Activated gamma-delta T cell (primary cell): Measurements from ENCODE around the gene RUNX2.

Source experiments
- DNase-seq: peaks from one replicate; lab custom pipeline; 2025; lab: John Stamatoyannopoulos, UW

RUNX2 gene

GRCh38 chr6:45590696-45591184 lies 262.6 kb downstream of the RUNX2 start:
- DNase-seq, result no peak

GRCh38 chr6:45591306-45591705 lies 263.2 kb downstream of the RUNX2 start:
- DNase-seq, result no peak

GRCh38 chr6:45591890-45592289 lies 263.8 kb downstream of the RUNX2 start:
- no peak for DNase-seq

- no peak for DNase-seq
Observed at GRCh38 chr6:45592991-45593390, 264.9 kb downstream of the RUNX2 start.

GRCh38 chr6:45595010-45595851 lies 267.1 kb downstream of the RUNX2 start:
- no peak for DNase-seq

DNA sequence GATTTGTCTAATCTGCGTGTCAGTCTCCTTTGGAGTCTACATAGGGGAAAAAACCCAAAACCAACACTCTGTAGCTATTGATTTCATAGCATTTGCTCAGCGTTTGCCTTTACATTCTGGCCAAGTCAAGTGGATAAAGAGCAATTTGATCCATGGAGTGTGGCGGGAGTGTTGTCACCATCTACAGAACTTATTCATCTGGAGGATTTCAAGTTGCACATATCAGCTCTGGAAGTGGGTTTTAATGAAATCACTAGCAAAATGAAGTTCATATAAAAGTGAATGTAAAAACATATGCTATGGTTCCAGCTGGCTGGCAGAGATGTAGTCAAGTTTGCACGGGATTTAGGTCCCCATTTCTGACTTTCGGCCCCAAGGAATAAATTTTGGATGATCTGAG lies 269.3 kb downstream of the RUNX2 start:
- DNase-seq, result no peak

DNA sequence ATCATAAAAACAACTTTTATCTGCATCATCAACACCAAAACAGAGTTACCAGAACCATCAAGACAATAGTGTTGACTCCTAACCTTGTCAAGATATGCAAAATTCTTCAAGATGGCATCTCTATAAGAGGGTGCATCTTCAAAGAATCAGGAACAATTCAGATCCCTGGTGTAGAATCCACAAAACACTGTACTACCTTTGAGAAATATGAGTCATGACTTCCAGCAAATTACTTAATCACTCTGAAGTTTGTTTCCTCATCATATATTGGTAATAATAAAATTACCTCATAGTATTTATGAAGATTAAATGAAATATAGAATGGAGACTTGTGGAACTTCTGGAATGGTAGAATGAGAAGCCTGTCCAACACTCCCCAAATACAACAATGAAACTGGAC lies 270.9 kb downstream of the RUNX2 start:
- no peak for DNase-seq

- DNase-seq, result no peak
Observed at GRCh38 chr6:45605971-45606370, 277.8 kb downstream of the RUNX2 start.

- no peak for DNase-seq
Observed at GRCh38 chr6:45606831-45607400, 278.8 kb downstream of the RUNX2 start.

GRCh38 chr6:45607798-45608197 lies 279.7 kb downstream of the RUNX2 start:
- DNase-seq, result no peak

DNA sequence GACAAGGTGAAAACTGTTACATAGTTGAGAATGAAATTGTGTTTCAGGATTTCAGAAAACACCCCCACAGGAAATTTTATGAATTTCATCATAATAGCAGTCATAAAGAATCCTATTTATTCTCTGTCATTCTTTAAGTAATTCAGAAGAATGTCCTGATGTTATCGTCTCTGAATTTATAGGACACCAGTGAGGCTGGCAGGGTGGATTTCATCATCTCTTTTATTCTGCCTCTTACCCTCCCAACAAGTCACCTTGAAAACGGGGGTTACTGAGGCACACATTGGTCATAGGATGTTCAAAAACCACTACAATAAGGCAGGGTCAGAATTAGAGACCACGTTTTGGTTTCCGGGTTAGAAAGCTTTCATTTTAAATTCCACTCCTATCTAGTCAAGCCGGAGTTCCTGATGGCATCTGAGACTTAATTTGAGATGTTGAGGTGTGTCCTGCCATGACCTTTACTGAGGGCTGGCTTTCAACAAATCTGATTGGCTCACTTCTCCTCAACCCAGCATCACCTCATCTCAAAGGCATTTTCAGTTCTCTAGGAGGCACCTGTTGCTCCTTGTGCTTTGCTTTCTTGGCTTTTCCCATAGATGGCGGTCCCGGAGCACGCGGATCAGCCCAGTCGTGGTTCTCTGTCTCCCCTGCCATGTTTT lies 280.3 kb downstream of the RUNX2 start:
- no peak for DNase-seq

DNA sequence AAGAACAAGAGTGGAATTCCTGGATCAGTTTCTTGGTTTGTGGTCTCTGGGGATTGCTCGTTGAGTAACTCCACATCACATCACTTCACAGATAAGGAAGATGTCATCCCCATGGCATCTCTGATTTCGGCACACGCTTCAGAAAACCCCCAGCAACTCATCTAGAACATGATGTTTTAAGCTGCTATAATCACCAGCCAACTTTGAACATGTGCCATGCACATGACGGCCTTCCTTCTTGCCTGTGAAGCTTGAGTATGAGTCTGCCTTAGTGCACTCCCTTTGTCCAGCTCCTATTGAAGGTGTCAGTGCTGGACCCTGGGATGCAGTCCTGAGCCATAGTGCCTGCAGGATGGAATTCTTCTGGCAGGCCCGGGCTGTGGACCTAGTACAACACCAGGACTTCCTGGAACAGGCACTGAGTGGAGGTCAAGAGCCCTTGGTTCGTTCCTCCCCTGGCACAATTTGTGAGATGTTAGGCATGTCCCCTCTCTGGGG lies 281.1 kb downstream of the RUNX2 start:
- no peak for DNase-seq

GRCh38 chr6:45610374-45610773 lies 282.2 kb downstream of the RUNX2 start:
- DNase-seq, result no peak

GRCh38 chr6:45610832-45611231 lies 282.7 kb downstream of the RUNX2 start:
- DNase-seq, result no peak

DNA sequence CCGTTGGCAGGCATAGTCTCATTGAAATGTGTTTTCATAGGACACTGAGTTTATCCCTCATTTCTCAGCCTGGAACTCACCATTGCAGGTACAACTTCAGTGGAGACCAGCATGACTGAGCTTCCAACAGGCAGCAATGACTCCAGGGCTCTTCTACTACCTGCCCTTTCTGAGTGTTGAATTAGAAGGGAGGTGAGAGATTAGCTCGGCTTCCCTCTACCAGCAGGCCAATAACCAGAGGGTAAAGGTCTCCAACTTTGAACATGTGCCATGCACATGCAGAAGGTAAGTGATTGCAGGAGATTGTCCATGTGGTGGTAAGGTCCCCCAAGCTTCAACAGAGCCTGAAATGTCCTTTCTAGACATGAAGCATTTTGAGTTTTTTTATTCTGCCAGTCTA lies 283.4 kb downstream of the RUNX2 start:
- no peak for DNase-seq

GRCh38 chr6:45613656-45614055 lies 285.5 kb downstream of the RUNX2 start:
- no peak for DNase-seq

DNA sequence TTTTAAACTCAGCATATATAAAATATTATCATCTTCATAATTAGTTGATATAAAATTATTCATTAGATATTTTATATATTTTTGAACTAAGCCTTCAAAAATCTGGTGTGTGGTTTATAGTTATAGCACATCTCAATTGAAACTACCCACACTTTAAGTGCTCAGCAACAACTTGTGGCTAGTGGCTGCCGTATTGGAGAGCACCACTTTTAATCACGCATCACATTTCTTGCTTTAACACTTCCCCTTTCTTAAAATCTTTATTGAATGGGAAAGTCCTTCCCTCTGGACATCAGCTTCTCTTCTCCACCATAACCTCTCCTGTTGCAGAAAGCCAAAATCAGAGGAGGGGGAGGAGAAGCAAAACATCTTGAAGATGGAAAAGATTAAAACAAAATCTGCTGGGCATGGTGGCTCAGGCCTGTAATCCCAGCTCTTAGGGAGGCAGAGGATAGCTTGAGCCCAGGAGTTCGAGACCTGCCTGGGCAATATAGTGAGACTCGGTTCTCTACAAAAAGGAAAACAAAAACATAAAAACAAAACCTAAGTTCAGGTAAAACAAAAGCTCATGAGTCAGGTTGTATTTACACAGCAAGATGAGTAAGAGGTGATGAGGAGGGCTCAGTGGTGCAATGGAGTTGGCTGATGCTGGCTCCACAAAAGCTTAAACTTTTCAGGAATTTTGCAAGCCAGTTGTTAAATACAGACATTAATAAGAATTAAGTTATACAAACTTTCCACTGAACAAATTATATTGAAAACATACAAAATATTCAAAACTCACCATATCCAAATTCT lies 286.6 kb downstream of the RUNX2 start:
- no peak for DNase-seq

DNA sequence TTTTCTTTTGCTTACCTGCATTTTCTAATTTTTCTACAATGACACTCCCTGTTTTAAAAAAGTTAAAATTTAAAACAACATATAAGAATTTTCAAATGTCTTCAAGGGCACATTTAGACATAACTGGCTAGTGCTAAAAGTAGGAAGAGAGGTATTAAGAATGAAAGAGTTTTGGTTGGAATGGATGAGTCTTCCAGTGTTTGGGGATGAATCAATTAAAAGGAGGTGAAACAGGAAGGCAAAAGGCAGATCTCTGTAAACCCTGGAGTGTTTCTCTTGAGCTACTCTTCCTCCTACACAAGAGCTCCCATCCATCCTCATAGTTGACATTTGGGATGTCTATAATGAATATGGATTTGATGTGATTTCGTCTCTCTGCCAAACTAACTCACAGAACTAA lies 288.1 kb downstream of the RUNX2 start:
- DNase-seq, result no peak

DNA sequence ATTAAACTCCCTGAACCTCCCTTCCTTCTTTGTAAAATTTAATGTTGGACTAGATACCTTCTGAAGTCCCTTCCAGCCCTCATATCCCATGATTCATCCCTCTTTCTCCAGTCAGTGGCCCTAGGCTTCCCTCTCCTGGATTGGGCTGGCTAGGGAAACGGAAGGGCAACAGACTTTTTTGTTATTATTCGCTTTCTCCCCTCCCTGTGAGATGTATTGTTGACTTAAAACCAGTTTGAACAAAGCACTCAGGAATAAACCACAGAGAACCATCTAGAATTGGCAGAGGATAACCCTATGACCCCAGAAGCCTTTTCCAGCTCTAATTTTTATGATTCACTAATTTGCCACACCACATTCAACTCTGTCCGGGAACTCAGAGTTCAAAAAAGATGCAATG lies 289.3 kb downstream of the RUNX2 start:
- no peak for DNase-seq

- DNase-seq, result no peak
Observed at GRCh38 chr6:45618259-45618658, 290.1 kb downstream of the RUNX2 start.

- DNase-seq, result no peak
Observed at GRCh38 chr6:45619211-45619760, 291.2 kb downstream of the RUNX2 start.
